NT2/D1 (cell line): ENCODE data around the gene PDGFRA.
"Not testable (repeated sequence)": the region's sequence is repeated elsewhere in the genome, so short reads cannot be mapped to it uniquely, and the experiment has no call there.

ENCODE experiments used
- DNase-seq: peaks from one replicate; pipeline ENCODE4 v3.0.0-alpha.2; 2011; ENCODE audit warnings: low read depth, low spot score
- H3K27me3 ChIP-seq: 2 replicates; pipeline ENCODE4 v1.6.0; 2011; ENCODE audit warnings: mild to moderate bottlenecking; ENCODE audit not compliant: insufficient read length, insufficient read depth
- H3K36me3 ChIP-seq: 2 replicates; pipeline ENCODE4 v1.6.1; 2011; ENCODE audit warnings: mild to moderate bottlenecking, low read length, mixed read lengths; ENCODE audit not compliant: insufficient read depth, insufficient read length
- H3K4me1 ChIP-seq: 2 replicates; pipeline ENCODE4 v1.5.1; 2011; ENCODE audit not compliant: insufficient read depth, insufficient read length
- H3K4me3 ChIP-seq: 2 replicates; pipeline ENCODE4 v1.5.1; 2011; ENCODE audit warnings: low read depth; ENCODE audit not compliant: insufficient read length
- H3K9ac ChIP-seq: 2 replicates; pipeline ENCODE4 v1.6.0; 2011; ENCODE audit warnings: low read depth; ENCODE audit not compliant: insufficient read length
- H3K9me3 ChIP-seq: 2 replicates; pipeline ENCODE4 v1.5.1; 2011; ENCODE audit warnings: mild to moderate bottlenecking, low read length; ENCODE audit not compliant: insufficient read depth
- SUZ12 ChIP-seq: IDR thresholded peaks from 2 replicates; pipeline ENCODE4 v1.6.1; 2011; ENCODE audit not compliant: insufficient read length, insufficient read depth; ENCODE audit errors: extremely low read depth
- YY1 ChIP-seq: IDR thresholded peaks from 2 replicates; pipeline ENCODE4 v1.6.1; 2011; ENCODE audit not compliant: insufficient read length, insufficient read depth
- ZNF274 ChIP-seq: IDR thresholded peaks from 2 replicates; pipeline ENCODE4 v1.6.1; 2011; ENCODE audit warnings: mild to moderate bottlenecking, low read depth, low read length

PDGFRA gene

GRCh38 chr4:54337009-54337408 is 107.9 kb downstream of the PDGFRA start:
- Histone ChIP-seq H3K27me3 (no peaks in the 10 kb centered on the region), H3K36me3 (no peaks in the 10 kb centered on the region)
- TF ChIP-seq SUZ12 (no peak), ZNF274 (no peak), YY1 (no peak)

GRCh38 chr4:54342067-54342466 is 113.0 kb downstream of the PDGFRA start:
- H3K36me3 ChIP-seq, DNase-seq, H3K9ac ChIP-seq, H3K9me3 ChIP-seq, H3K4me3 ChIP-seq, H3K27me3 ChIP-seq, H3K4me1 ChIP-seq: not testable (repeated sequence)

More at GRCh38 chr4:54337009-54337408, 107.9 kb downstream of the PDGFRA start:
- Histone ChIP-seq H3K4me1 (no peaks in the 10 kb centered on the region), H3K9me3 (no peaks in the 10 kb centered on the region), H3K4me3 (no peak overlapping the region), H3K9ac (no peak overlapping the region)
- no peak for DNase-seq
